ENCODE measurements around the gene LBHD2.

LBHD2 gene

DNA sequence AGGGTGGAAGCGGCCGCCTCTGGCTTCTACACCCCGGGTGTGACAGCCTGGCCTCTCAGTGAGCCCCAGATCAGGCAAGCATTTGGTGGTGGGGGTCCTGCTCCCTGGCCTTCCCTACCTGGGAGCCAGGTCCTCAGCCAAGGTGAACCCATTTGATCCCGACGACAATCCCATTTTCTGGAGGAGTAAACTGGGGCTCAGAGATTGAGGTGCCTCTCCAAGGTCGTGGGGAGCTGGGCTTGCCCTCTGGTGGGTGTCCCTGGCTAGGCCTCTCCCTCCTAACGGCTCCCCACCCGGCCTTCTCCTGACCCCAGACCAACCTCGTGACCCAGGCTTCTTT lies 7.8 kb downstream of the LBHD2 start:
- TF ChIP-seq, protein P1, sequence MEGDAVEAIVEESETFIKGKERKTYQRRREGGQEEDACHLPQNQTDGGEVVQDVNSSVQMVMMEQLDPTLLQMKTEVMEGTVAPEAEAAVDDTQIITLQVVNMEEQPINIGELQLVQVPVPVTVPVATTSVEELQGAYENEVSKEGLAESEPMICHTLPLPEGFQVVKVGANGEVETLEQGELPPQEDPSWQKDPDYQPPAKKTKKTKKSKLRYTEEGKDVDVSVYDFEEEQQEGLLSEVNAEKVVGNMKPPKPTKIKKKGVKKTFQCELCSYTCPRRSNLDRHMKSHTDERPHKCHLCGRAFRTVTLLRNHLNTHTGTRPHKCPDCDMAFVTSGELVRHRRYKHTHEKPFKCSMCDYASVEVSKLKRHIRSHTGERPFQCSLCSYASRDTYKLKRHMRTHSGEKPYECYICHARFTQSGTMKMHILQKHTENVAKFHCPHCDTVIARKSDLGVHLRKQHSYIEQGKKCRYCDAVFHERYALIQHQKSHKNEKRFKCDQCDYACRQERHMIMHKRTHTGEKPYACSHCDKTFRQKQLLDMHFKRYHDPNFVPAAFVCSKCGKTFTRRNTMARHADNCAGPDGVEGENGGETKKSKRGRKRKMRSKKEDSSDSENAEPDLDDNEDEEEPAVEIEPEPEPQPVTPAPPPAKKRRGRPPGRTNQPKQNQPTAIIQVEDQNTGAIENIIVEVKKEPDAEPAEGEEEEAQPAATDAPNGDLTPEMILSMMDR (IDR thresholded peaks at IDR 0.05; ENCODE audit: control insufficient read depth, extremely low read depth, insufficient read depth), result no peak
- DNase-seq (ENCODE audit: low read depth), result no peak
- no peak overlapping the region for H3K4me3 ChIP-seq (ENCODE audit: low read depth, low read length)

GRCh38 chr14:103093856-103094405 lies 9.9 kb downstream of the LBHD2 start:
- TF ChIP-seq, protein P1 (IDR thresholded peaks at IDR 0.05; ENCODE audit: control insufficient read depth, extremely low read depth, insufficient read depth), result no peak
- H3K4me3 ChIP-seq (ENCODE audit: low read depth, low read length), result no peak overlapping the region
- DNase-seq (ENCODE audit: low read depth), result no peak

DNA sequence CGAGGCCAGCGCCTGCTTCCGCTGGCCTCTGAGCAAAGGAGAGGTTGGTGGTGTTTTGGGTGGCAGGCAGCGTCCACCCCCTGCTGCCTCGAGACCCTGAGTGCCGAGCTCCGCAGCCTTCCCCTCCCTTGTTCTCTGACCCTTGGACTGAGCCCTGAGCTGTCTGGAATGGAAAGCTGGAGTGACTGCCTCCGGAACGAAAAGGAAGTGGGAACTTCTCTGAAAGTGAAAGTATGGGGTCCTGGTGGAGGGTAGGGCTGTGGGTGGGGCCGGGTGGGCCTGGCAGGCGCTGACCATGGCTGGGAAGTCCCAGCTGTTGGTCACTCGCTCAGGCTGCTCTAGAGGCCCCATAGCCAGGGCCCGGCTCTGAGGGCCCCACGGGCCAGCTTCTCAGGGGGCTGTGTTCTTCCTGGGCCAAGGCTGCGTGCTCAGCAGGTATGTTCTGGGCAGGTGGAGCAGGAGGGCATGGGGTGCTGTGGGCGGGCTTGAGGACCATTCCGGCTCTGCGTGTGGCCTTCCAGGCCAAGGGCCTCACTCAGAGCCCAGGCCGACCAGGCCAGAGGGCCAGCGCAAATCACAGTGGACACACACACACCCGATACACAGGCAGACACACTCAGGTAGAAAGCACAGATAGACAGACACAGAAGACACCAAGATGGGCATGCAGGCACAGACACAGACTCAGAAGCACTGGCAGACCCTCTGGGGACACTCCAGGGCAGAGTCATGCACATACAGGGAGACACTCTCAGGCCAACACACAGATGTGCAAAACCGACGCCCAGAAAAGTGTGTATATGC lies 10.6 kb downstream of the LBHD2 start, which contains the start of gene EXOC3L4:
Gene EXOC3L4 (plus strand): TSS at position 320 of the 804 bp plus-strand sequence. CDS start 5,495 bp downstream, outside the sequence.
- no peak for DNase-seq (ENCODE audit: low read depth)
- TF ChIP-seq, protein P1 (IDR thresholded peaks at IDR 0.05; ENCODE audit: control insufficient read depth, extremely low read depth, insufficient read depth), result no peak
- H3K4me3 ChIP-seq (ENCODE audit: low read depth, low read length), result no peak within 1 kb of the TSS

DNA sequence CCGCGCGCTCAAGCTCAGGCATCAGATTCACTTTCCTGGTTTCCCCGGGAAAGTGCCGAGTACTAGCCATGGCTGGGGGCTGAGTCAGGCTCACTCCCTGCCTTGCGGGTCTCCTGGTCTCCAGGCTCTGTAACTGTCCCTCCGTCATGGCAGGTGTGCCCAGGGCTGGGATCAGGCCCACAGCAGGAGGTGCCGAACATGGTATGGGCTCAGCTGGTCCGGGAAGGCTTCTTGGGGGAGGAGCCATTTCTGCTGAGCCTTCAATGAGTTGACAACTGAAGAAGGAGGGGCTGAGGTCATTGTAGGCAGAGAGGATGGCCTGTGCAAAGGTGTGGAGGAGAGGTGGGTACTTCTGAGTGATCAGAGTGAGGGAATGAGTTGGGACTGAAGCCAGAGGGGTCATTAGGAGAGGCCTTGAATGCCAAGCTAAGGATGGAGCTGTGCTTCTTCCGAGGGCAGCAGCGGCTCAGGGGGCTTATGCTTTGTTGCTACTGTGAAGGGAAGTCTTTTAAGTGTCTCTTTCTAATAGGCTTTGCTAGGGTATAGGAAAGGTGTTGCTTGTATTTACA lies 11.3 kb downstream of the LBHD2 start:
- no peak for DNase-seq (ENCODE audit: low read depth)
- TF ChIP-seq, protein P1 (IDR thresholded peaks at IDR 0.05; ENCODE audit: control insufficient read depth, extremely low read depth, insufficient read depth), result no peak
- H3K4me3 ChIP-seq (ENCODE audit: low read depth, low read length), result no peak overlapping the region

DNA sequence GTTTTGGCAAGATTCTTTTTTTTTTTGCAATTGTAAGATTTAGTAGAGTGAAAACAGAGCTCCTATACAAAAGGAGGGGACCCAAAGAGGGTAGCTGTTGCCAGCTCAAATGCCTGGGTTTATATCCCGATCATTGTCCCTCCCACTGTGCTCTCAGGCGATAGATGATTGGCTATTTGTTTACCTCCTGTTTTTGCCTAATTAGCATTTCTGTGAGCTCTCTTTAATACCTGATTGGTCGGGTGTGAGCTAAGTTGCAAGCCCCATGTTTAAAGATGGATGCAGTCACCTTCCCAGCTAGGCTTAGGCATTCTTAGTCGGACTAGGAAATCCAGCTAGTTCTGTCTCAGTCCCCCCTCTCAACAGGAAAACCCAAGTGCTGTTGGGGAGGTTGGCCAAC lies 12.4 kb downstream of the LBHD2 start:
- TF ChIP-seq, protein P1 (IDR thresholded peaks at IDR 0.05; ENCODE audit: control insufficient read depth, extremely low read depth, insufficient read depth), result no peak
- DNase-seq (ENCODE audit: low read depth), result no peak
- H3K4me3 ChIP-seq (ENCODE audit: low read depth, low read length), result no peak overlapping the region

- DNase-seq (ENCODE audit: low read depth), result no peak
- no peak overlapping the region for H3K4me3 ChIP-seq (ENCODE audit: low read depth, low read length)
- TF ChIP-seq, protein P1 (IDR thresholded peaks at IDR 0.05; ENCODE audit: control insufficient read depth, extremely low read depth, insufficient read depth), result no peak
Observed at GRCh38 chr14:103097244-103097993, 13.4 kb downstream of the LBHD2 start.

Measured in LNCaP clone FGC (cell line).